Measurements from ENCODE around the gene COL1A1. TPM values are rescaled to one million over a fixed set of nuclear protein-coding genes. Genes with fewer than 3 reads are reported as not detected.

COL1A1 gene
- total RNA-seq, 1 experiment from 2014 or later = 20.7 TPM

GRCh38 chr17:50183421-50183994 is 17.9 kb downstream of the COL1A1 start:
- no peak overlapping the region for H3K4me3 ChIP-seq
- TF ChIP-seq EZH2 (IDR thresholded peaks at IDR 0.05; ENCODE audit: low read depth) (no peak), CTCF (conservative IDR thresholded peaks at IDR 0.05) (no peak)
- no peaks in the 10 kb centered on the region for H4K20me1 ChIP-seq (ENCODE audit: insufficient read depth)
- no peaks in the 10 kb centered on the region for H3K27me3 ChIP-seq (ENCODE audit: insufficient read depth, low read depth)
- peak overlapping the region; percentile 14; the same call in 1 of the 2 replicates for H3K4me2 ChIP-seq
- no TSS peak for BruUV-seq (replicated peaks)
- no peak for DNase-seq
- H2AFZ ChIP-seq = no peak overlapping the region
- H3K79me2 ChIP-seq (ENCODE audit: low read depth) = no peaks in the 10 kb centered on the region
- CTCF ChIA-PET = interaction anchor here (0.7 kb wide), 1 partner anchor 254 kb away, joined by 3 read pairs; no protein-coding TSS in a partner anchor
- intact Hi-C loops (cut with micrococcal nuclease; ENCODE audit: unreplicated experiment) = no loop called here
- no peaks in the 10 kb centered on the region for H3K36me3 ChIP-seq (ENCODE audit: low read depth)
- no peak overlapping the region for H3K27ac ChIP-seq
- POLR2A ChIA-PET (ENCODE audit: unreplicated experiment) = no interaction called here
- no peaks in the 10 kb centered on the region for H3K9me2 ChIP-seq (ENCODE audit: insufficient read depth)
- no peaks in the 10 kb centered on the region for H3K9me3 ChIP-seq (ENCODE audit: insufficient read depth, low read depth)
- H3K4me1 ChIP-seq (replicated peaks; ENCODE audit: insufficient read depth) = peaks cover 21% of the 10 kb centered on the region
- peaks cover 10% of the 10 kb centered on the region for H3F3A ChIP-seq (ENCODE audit: insufficient read depth, low read depth)

- CTCF ChIA-PET = interaction anchor here (0.6 kb wide), 1 partner anchor 36 kb away, joined by 5 read pairs; no protein-coding TSS in a partner anchor
- H3K9me2 ChIP-seq (ENCODE audit: insufficient read depth) = no peaks in the 10 kb centered on the region
- H3K9me3 ChIP-seq (ENCODE audit: insufficient read depth, low read depth) = no peaks in the 10 kb centered on the region
- no peaks in the 10 kb centered on the region for H4K20me1 ChIP-seq (ENCODE audit: insufficient read depth)
- H3K27me3 ChIP-seq (ENCODE audit: insufficient read depth, low read depth) = no peaks in the 10 kb centered on the region
- H3K4me3 ChIP-seq = no peak overlapping the region
- H3K4me1 ChIP-seq (replicated peaks; ENCODE audit: insufficient read depth) = peaks cover 27% of the 10 kb centered on the region
- no peak overlapping the region for H2AFZ ChIP-seq
- no peaks in the 10 kb centered on the region for H3K36me3 ChIP-seq (ENCODE audit: low read depth)
- no peak for DNase-seq
- intact Hi-C loops (cut with micrococcal nuclease; ENCODE audit: unreplicated experiment) = no loop called here
- no peak overlapping the region for H3K27ac ChIP-seq
- no TSS peak for BruUV-seq (replicated peaks)
- H3F3A ChIP-seq (ENCODE audit: insufficient read depth, low read depth) = peaks cover 10% of the 10 kb centered on the region
- H3K79me2 ChIP-seq (ENCODE audit: low read depth) = no peaks in the 10 kb centered on the region
- H3K4me2 ChIP-seq = no peak overlapping the region
- POLR2A ChIA-PET (ENCODE audit: unreplicated experiment) = no interaction called here
- no peak for TF ChIP-seq EZH2 (IDR thresholded peaks at IDR 0.05; ENCODE audit: low read depth)
Observed at GRCh38 chr17:50182783-50183420, 18.5 kb downstream of the COL1A1 start.

GRCh38 chr17:50181591-50182560 is 19.6 kb downstream of the COL1A1 start:
- no peak overlapping the region for H3K4me2 ChIP-seq
- intact Hi-C loops (cut with micrococcal nuclease; ENCODE audit: unreplicated experiment) = no loop called here
- POLR2A ChIA-PET (ENCODE audit: unreplicated experiment) = no interaction called here
- H4K20me1 ChIP-seq (ENCODE audit: insufficient read depth) = no peaks in the 10 kb centered on the region
- H3K9me2 ChIP-seq (ENCODE audit: insufficient read depth) = no peaks in the 10 kb centered on the region
- H3K27me3 ChIP-seq (ENCODE audit: insufficient read depth, low read depth) = no peaks in the 10 kb centered on the region
- no peak for TF ChIP-seq EZH2 (IDR thresholded peaks at IDR 0.05; ENCODE audit: low read depth)
- no peak for TF ChIP-seq CTCF (conservative IDR thresholded peaks at IDR 0.05)
- H3K9me3 ChIP-seq (ENCODE audit: insufficient read depth, low read depth) = no peaks in the 10 kb centered on the region
- peaks cover 19% of the 10 kb centered on the region for H3F3A ChIP-seq (ENCODE audit: insufficient read depth, low read depth)
- no peak overlapping the region for H2AFZ ChIP-seq
- no peak for DNase-seq
- CTCF ChIA-PET = interaction anchor here (0.6 kb wide), 2 partner anchors 35 to 119 kb away, joined by 3 to 5 read pairs; no protein-coding TSS in a partner anchor
- peaks cover 32% of the 10 kb centered on the region for H3K4me1 ChIP-seq (replicated peaks; ENCODE audit: insufficient read depth)
- no peak overlapping the region for H3K4me3 ChIP-seq
- H3K27ac ChIP-seq = no peak overlapping the region
- no peaks in the 10 kb centered on the region for H3K79me2 ChIP-seq (ENCODE audit: low read depth)
- no peaks in the 10 kb centered on the region for H3K36me3 ChIP-seq (ENCODE audit: low read depth)
- BruUV-seq (replicated peaks) = no TSS peak
